GM11168 (cell line): ENCODE data around the gene C14orf180.

Experiments used
- in situ Hi-C: fragments of 300-500 bp; cut with MboI; formaldehyde crosslinking; loops from one replicate; pipeline ENCODE4 v1.12.0; 2022; ENCODE audit warnings: low sequenced_read_pairs; ENCODE audit not compliant: unreplicated experiment

The C14orf180 gene

DNA sequence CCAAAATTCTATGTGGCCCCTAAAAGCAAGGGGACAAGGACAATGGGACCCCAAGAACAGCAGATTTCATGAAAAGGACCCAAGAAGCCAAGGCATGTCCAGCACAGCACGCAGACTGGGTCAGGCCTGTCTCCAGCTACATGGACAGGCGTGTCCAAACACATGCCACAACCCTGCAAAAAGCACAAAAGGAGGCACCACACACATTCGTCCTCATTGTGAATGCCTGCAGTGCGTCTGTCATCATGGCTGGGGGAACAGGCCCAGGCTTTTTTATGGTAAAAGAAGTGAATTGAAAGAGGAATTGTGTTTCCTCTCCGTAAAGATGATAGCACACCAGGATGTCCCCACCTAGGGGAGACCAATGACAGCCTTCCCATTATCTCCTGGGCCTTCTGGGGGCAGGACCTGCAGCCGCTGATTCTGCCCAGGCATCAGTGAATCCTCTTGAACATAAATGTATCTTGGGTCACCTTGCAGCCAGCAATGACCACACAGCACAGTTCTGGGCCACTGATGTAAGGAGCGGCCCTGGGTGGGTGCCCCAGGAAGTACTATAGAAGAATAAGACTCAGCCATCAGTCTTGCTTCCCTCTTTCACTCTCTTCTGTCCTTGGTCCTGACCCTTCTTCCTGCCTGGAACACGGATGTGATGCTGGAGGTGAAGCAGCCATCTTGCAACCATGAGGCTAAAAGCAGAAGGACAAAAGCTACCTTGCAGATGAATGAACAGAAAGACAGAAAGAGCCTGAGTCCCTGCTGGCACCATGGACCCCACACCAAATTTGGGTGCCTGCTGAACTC, 29.8 kb upstream of the C14orf180 start:
- in situ Hi-C loops = no loop called here

DNA sequence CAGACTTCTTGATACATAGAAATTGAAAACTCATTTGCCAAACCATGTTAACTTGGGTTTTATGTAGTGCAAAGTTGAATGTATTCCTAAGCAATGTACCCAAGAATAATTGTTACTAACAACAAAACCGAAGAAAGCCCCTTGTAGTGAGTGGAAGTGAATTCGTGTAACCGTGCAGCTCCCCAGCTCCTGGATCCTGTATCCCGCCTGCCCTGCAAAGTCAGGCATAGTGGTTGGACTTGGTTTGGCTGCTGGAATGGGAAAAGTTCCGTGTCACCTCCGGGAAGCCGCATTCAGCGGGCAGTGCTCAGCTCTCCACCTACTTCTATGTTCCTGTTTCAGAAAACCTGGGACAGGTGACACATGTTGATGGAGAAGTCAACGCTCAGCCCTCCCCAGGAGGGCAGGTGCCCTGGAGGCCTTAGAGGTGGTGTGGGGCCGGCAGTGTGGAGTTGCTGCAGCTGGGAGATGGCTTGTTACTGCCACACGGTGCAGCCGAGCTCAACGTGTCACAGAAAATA, 29.2 kb upstream of the C14orf180 start:
- in situ Hi-C loops = no loop called here

DNA sequence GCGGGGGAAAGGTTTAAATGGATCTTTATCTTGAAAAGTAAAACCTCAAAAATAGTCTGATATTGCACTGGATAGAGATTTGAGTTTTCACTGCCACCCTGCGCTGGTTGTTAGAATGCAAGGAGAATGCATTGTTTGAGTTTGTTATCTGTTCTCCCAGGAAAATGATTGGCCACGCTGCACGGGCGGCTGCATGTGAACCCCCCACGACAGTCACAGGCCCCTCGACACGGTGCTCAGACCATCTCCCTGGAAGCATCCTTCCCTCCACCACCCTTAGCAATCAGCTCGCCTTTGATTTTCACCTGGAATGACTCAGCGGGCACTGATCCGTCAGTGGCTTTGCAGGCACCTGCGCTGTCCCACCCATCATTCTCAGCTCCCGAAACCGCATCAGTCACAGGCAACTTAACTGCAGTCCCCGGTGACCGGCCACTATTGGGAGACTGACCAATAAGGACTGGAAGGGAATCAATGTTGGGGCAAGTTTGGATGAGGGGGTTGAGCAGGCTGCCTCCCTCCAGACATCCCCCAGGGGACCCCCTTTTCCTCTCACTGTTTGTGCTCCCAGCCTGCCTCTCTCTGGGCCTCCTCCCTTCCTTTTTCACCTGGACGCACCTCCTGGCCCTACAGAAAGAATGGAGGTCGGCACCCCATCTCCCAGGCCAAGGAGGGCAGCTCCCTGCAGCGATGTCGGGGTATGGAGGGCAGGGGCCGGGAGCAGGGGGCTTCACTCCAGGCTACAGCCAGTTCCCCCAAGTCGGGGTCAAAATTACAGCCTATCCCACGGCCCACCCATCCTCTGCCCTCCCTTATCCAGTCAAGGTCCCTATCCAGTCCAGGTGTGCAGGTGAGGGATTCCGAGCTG, 28.5 kb upstream of the C14orf180 start:
- in situ Hi-C loops = no loop called here

DNA sequence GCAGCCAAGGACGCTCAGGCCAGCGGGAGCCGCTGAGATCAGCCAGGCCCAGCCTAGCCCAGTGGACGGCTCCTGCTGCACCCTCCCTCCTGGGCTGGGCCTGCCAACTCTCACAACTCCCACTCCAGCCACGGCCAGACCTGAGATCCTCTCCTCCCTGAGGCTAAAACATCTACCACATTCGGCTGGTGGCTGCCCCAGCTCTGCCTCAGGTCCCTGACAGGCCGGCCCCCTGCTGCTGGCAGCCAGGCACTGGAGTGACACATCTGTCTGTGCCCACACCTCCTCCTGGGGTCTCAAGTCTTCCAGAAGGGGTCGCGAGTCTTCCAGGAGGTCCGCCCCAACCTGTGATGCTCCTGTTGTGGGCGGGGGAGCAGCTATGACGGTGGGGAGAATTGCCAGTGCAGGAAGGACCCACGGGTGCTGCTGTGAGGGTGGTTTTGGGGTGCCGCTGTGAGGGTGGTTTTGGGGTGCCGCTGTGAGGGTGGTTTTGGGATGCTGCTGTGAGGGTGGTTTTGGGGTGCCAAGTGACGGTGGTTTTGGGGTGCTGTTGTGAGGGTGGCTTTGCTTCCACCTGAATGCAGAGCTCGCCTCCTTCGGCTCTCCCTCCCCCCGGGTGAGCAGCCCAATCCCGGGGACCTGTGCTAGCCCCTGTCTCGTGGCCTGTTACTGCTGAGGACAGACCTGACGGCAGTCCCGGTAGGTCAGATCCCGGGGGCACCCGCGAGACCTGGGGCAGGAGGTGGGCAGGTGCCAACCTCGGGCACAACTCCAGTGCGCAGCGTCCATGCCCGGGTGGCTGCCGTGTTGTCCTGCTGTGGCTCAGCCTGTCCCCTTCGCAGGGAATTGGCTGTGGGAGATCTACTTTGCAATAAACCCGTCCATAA, 27.5 kb upstream of the C14orf180 start:
- in situ Hi-C loops = no loop called here

DNA sequence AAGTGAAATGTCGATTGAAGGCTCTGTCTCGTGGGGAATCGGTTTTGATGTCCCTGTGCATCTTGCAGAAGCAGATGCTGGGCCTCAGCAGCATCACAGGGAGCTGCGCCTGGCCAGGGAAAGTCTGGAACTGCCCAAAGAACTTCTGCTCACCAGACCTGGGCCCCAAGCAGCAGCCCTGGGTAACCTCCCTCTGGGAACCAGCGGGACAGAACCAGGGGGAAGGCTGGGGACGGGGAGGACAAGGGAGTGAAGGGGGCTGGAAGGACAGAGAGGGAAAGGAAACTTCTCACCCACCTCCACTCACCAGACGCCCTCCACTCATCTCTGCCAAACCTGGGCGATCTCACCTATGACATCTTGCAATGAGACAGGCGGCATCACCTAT, 26.8 kb upstream of the C14orf180 start:
- in situ Hi-C loops = no loop called here

DNA sequence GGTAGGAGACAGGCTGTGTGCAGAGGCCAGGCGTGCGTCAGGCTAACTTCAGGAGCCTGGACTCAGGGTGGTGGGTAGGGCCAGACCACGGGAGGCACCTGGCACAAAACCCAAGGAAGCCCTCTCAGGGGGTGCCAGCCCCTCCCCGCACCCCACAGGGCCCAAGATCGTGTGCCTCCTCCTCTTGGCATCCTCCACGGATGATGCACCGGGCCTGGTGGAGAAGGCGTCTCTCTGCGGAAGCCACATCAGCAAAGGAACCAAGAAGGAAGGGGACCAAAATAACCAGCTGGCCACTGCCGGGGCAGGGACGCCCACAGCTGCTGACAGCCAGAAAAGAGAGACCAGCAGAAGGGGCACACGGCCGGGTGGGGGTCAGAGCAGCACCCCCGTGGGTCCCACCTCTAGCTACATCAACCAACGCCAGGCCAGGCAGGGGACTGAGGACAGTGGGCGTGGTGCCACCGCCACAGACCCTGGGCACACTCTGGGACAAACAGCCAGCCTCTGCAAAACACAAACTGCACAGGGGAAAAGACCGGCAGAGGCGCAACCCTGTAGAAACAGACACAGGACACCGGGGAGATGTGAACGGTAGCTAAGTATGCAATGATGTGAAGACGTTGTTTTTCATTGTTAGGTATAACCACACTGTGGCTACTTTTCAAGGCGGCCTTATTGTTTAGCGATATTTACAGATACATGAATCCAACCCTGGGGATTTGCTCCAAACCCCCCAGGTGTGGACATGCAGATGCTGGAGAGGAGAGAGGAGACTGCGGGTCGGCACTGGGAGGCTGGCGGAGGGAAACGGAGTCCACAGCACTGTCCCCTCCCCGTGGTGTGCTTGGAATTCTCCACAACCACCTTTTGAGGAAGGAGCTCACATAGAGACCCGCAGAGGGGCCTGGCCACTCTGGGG, 26.1 kb upstream of the C14orf180 start:
- in situ Hi-C loops = no loop called here

DNA sequence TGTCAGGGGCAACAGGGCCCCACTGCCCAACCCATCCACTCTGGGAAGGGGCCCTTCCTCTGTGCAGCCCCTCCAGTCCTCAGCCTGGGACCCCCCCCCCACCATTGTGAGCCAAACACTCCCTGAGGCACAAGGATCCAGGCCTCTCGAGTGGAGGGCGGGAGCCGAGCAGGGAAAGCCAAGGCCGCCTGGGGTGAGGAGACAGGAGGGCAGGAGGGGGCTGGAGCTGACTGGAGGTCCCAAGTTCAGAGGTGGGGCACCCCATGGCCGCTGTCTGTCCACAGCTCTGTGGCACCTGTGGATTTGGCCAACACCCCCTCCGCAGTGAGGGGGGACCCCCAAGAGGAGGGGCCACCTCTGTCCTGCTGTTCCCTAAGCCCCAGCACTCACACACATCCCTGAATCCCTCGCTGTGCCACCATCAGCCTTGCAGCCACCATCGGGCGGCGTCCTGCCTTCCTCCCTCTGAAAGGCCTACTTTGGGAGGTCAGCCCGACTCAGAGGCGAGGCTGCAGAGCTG, 25.4 kb upstream of the C14orf180 start:
- in situ Hi-C loops = no loop called here

DNA sequence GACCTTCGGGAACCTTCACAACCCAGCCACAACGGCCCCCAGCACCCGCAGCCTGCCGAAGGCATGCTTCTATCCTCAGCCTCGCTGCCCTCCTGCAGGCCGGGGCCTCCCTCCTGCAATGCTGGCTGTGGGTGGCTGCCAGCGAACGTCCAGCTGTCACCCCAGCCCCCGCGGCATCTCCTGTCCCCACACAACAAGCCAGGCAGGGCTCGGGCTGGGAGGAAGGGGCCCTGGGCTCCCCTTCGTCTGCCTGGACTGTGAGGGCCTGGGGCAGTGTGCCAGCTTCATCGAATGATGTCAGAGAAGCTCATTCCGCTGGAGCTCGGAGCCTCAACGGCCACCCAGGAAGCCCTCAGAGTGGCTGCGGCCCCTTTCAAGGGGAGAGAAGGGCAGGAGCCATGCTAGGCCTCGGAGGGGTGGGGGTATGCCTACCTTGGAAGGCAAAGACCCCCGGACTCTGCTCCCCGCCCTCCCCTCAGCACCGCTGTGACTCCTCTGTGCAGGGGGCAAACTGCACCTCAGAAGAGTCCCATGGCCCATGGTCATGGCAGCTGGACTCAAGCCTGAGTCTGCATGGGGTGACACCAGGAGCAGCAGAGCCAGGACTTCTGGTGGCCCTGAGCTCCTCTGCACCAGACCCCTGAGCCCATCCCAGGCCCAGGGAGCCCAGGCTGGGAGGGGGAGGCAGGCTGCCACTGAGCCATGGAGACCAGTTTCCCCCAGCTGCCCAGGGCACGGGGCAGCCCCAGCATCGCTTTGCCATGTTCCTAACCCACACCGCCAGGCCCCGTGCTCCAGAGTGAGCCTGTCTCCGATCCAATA, 24.7 kb upstream of the C14orf180 start:
- in situ Hi-C loops = no loop called here

DNA sequence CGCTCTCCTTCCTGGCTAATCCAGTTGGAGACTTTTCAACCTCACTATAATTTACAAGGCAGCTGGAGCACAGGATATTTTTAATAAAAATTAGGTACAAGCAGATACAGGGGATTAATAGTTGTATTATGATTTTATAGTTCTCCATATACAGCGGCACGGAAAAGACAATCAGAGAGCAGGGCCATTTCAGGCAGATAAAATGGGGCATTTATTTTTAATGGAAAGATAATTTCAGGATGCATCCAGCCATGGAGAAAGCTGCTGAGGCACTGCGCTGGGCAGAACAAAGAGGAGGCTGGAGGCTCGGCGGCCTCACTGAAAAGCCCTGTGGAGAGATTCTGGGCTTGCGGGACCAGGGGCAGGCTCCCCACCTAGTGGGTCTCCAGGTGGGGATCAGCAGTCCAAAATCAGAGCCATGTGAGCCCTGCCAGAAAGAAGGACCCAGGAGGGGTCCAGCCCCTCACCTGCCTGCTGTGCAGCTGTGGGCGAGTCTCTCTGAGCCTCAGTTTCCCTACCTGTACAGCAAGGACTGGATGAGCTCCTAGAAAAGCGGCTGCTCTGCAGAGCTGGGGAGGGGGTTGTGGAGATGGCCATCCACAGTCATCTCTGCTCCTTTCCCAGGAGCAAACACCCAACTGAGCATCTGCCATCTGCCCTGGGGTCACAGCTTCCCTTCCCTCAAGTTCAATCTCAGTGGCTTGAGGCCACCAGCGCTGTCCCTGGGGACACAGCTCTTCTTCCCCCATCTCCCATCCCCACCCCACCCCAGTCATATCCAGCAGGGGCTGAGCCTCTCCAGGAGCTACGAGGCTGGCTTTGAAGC, 23.9 kb upstream of the C14orf180 start:
- in situ Hi-C loops = no loop called here

DNA sequence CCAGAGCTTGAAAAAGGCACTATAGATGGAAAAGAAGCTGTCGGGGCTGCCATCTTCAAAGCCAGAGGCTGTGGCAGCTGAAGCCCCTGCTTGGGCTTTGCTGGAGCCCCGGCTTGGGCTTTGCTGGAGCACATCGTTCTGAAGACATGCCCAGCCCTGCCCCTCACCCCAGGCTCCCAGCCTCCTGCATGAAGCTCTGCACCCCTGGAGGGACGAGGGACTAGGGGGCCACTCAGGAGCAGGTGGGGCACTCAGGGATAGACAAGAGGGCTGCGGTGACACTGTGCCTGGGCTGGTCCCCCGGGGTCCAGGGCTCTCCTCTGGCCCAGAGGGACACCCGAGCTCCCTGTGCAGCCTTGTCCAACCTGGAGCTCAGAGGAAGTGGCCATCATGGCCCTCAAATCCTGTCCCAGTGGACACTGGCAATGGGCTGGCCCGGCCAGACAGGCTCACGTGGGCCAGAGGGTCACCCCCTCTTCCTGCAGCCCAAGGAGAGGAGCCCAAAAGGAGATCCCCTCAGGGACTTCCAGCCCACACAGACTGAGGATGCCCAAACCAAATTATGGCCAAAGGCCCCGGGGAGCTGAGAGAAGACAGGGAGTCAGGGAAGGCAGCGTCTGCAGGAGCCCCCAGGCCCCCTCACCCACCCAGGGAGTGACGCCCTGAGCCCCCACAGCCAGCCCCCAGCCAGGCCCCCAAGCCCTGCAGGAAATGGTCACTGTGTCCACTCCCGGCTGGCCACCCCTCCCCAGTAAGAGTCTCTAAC, 23.1 kb upstream of the C14orf180 start:
- in situ Hi-C loops = no loop called here

DNA sequence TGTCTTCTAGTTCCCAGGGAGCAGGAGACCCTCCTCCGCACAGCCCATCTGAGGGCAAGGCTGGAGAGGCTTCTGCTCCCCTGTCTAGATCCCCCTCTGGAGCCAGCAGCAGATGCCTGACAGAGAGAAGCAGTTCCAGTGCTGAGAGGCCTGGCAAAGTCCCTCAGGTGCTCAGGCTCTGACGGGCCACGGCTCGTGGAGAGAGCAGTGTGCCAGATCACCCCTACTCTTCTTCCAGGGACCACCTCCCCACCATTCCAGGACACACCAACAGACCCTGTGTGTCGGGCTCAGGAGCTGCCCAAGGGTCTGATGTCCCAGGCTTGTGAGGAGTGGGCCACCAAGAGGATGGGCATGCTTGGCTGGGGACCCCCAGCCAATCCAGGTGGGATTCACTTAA, 22.5 kb upstream of the C14orf180 start:
- in situ Hi-C loops = no loop called here

DNA sequence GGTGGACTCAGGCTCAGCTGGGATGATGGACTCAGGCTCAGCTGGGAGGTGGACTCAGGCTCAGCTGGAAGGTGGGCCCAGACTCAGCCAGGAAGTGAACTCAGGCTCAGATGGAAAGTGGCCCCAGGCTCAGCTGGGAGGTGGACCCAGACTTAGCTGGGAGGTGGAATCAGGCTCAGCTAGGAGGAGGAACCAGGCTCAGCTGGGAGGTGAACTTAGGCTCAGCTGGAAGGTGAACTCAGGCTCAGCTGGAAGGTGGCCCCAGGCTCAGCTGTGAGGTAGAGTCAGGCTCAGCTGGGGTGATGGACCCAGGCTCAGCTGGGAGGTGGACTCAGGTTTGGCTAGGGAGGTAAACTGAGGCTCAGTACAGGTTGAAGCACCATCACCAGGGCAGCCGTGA, 21.8 kb upstream of the C14orf180 start:
- in situ Hi-C loops = no loop called here

DNA sequence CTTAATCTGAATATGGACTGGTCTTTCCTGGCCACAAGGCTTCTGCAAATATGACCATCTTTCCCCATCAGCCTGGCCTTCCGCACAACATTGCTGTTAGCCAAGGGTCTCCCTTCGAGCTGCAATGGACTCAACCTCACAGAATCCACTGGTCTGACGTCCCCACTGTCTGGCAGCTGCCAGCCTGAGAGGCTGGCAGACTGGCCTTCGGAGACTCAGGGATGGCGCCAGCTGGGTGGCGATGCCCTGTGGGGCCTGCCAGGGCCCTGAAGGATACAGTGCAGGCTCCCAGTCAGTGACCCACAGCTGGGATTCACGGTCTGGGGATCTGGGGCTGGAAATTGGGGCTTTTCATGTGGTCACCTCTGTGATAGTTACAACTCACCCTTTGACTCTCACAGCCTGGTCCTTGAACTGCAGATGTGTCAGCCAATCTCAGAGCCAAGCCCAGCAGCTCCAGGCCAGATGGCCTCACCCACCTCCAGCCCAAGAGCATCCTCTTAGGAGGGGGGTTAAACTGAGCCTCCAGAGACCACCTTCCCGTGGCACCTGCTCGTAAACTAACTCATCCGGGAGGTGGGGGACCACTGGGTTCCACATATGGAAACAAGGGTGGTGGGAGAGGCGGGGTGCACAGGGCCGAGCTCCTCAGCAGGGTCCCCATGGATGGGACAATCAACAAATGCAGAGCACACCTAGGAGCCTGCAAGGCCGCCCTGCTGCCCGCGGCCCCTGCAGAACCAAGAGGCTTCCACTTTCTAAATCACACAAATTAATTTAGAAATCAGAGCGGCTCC, 21.1 kb upstream of the C14orf180 start:
- in situ Hi-C loops = no loop called here

DNA sequence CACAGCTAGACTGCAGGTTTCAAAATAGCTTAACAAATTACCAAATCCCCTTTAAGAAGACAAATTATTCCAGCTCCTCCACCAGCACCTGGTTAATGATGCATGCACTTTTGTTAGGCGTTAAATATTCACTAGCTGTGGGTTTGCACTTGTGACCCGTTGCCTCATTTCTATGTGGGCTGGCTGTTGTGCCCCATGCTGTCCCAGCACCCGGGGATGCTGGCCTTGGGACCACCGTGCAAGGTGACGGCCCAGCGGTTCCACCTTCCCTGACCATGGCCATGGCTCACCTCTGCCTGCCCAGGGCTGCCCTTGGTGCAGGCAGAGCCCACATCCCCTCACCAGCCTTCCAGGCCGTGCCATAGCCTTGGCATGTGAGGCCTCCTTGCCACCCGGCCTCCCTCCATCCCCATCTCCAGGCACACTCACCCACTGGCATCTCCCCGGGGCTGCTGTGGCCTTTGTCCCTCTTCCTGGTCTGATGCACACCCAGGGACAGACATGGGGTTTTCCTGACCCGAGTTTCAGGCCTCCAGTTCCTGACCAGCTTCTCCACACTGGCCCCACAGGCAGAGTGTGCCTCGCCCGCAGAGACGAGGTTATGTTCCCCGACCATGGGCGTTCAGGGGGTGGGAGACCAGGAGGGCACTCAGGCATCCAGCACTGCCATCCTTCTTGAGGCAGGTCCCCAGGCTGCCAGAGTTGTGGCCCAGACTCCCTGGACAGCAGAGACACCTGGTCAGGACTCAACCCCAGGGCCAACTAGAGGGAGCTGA, 20.3 kb upstream of the C14orf180 start:
- in situ Hi-C loops = no loop called here
